HG03060 (cell line): Measurements from ENCODE around the gene SLC2A13.
"Not testable (repeated sequence)": the region's sequence is repeated elsewhere in the genome, so short reads cannot be mapped to it uniquely, and the experiment has no call there.

Experiments
- ATAC-seq: cut with Tn5 transposase; IDR thresholded peaks from one replicate; pipeline ENCODE4 v1.9.1; 2021; ENCODE audit warnings: low read depth, moderate number of reproducible peaks; ENCODE audit not compliant: unreplicated experiment

The SLC2A13 gene

GRCh38 chr12:40106202-40106533 is 287 bp upstream of the SLC2A13 start:
- no peak for ATAC-seq

GRCh38 chr12:40105265-40105514 is 691 bp downstream of the SLC2A13 start:
- ATAC-seq = peak; percentile 17

- no peak for ATAC-seq
Measured at GRCh38 chr12:40104461-40105264, 1.2 kb downstream of the SLC2A13 start.

GRCh38 chr12:40103043-40103442 is 2.8 kb downstream of the SLC2A13 start:
- no peak for ATAC-seq

- no peak for ATAC-seq
Measured at GRCh38 chr12:40101747-40102146, 4.1 kb downstream of the SLC2A13 start.

GRCh38 chr12:40099423-40099853 is 6.4 kb downstream of the SLC2A13 start:
- ATAC-seq = no peak

GRCh38 chr12:40098406-40099145 is 7.3 kb downstream of the SLC2A13 start:
- no peak for ATAC-seq

- ATAC-seq = no peak
Measured at GRCh38 chr12:40093512-40093911, 12.4 kb downstream of the SLC2A13 start.

GRCh38 chr12:40086471-40086870 is 19.4 kb downstream of the SLC2A13 start:
- ATAC-seq = no peak

- no peak for ATAC-seq
Measured at GRCh38 chr12:40078266-40078665, 27.6 kb downstream of the SLC2A13 start.

- ATAC-seq = no peak
Measured at GRCh38 chr12:40075458-40075857, 30.4 kb downstream of the SLC2A13 start.

GRCh38 chr12:40068416-40068815 is 37.5 kb downstream of the SLC2A13 start:
- ATAC-seq = no peak

GRCh38 chr12:40065636-40066035 is 40.2 kb downstream of the SLC2A13 start:
- no peak for ATAC-seq

- ATAC-seq = no peak
Measured at GRCh38 chr12:40063414-40063813, 42.5 kb downstream of the SLC2A13 start.

- no peak for ATAC-seq
Measured at GRCh38 chr12:40058721-40059190, 47.1 kb downstream of the SLC2A13 start.

GRCh38 chr12:40056373-40056772 is 49.5 kb downstream of the SLC2A13 start:
- ATAC-seq = no peak

GRCh38 chr12:40055776-40056175 is 50.1 kb downstream of the SLC2A13 start:
- no peak for ATAC-seq

GRCh38 chr12:40055228-40055579 is 50.7 kb downstream of the SLC2A13 start:
- no peak for ATAC-seq

GRCh38 chr12:40054555-40055227 is 51.2 kb downstream of the SLC2A13 start:
- ATAC-seq = no peak

- ATAC-seq = no peak
Measured at GRCh38 chr12:40049268-40049667, 56.6 kb downstream of the SLC2A13 start.

- not testable (repeated sequence) for ATAC-seq
Measured at GRCh38 chr12:40047002-40047401, 58.9 kb downstream of the SLC2A13 start.

GRCh38 chr12:40045656-40046055 is 60.2 kb downstream of the SLC2A13 start:
- no peak for ATAC-seq
